NB4 (cell line): ENCODE data around the gene STIM1.

Experiments used
- CTCF ChIP-seq: IDR thresholded peaks from one replicate; pipeline ENCODE4 v1.5.1; 2012; ENCODE audit warnings: low read depth, low read length
- MAX ChIP-seq: IDR thresholded peaks from 2 replicates; pipeline ENCODE4 v1.6.1; 2011; ENCODE audit warnings: low read depth, low read length
- MYC ChIP-seq: IDR thresholded peaks from 2 replicates; pipeline ENCODE4 v1.6.1; 2011; ENCODE audit warnings: low read depth, low read length
- POLR2A ChIP-seq: IDR thresholded peaks from 2 replicates; pipeline ENCODE4 v1.6.1; 2011; ENCODE audit warnings: mild to moderate bottlenecking; ENCODE audit not compliant: insufficient read length; ENCODE audit errors: extremely low read depth

- TF ChIP-seq CTCF, result no peak
- no peak for TF ChIP-seq POLR2A
- TF ChIP-seq MAX, result no peak
- TF ChIP-seq MYC, result no peak
These were observed 108.6 kb downstream of the STIM1 start for GRCh38 chr11:3964056-3964455.
